ENCODE results near the gene PNPLA5.

The PNPLA5 gene

GRCh38 chr22:43901976-43902643, 10.3 kb upstream of the PNPLA5 start:
- DNase-seq (ENCODE audit: low read depth) = no peak

- DNase-seq (ENCODE audit: low read depth) = no peak
These were observed 8.4 kb upstream of the PNPLA5 start for GRCh38 chr22:43900206-43900605.

- no peak for DNase-seq (ENCODE audit: low read depth)
These were observed 6.0 kb upstream of the PNPLA5 start for GRCh38 chr22:43897751-43898261.

GRCh38 chr22:43895986-43896645, 4.3 kb upstream of the PNPLA5 start:
- no peak for DNase-seq (ENCODE audit: low read depth)

GRCh38 chr22:43894122-43894521, 2.3 kb upstream of the PNPLA5 start:
- DNase-seq (ENCODE audit: low read depth) = no peak

- no peak for DNase-seq (ENCODE audit: low read depth)
These were observed 1.5 kb upstream of the PNPLA5 start for GRCh38 chr22:43893266-43893665.

GRCh38 chr22:43892183-43892894, 526 bp upstream of the PNPLA5 start:
- no peak for DNase-seq (ENCODE audit: low read depth)

- DNase-seq (ENCODE audit: low read depth) = no peak
These were observed 897 bp downstream of the PNPLA5 start for GRCh38 chr22:43890901-43891331.

GRCh38 chr22:43889860-43890253, 2.0 kb downstream of the PNPLA5 start:
- DNase-seq (ENCODE audit: low read depth) = no peak

- DNase-seq (ENCODE audit: low read depth) = no peak
These were observed 2.5 kb downstream of the PNPLA5 start for GRCh38 chr22:43889201-43889859.

GRCh38 chr22:43888740-43889139, 3.1 kb downstream of the PNPLA5 start:
- no peak for DNase-seq (ENCODE audit: low read depth)

- no peak for DNase-seq (ENCODE audit: low read depth)
These were observed 4.4 kb downstream of the PNPLA5 start for GRCh38 chr22:43887391-43887790.

GRCh38 chr22:43886231-43886630, 5.6 kb downstream of the PNPLA5 start:
- no peak for DNase-seq (ENCODE audit: low read depth)

GRCh38 chr22:43885786-43886185, 6.0 kb downstream of the PNPLA5 start:
- DNase-seq (ENCODE audit: low read depth) = no peak

- no peak for DNase-seq (ENCODE audit: low read depth)
These were observed 6.5 kb downstream of the PNPLA5 start for GRCh38 chr22:43885319-43885671.

GRCh38 chr22:43884600-43885318, 7.1 kb downstream of the PNPLA5 start:
- peak; percentile 35 for DNase-seq (ENCODE audit: low read depth)

GRCh38 chr22:43883719-43884415, 7.9 kb downstream of the PNPLA5 start:
- DNase-seq (ENCODE audit: low read depth) = no peak

GRCh38 chr22:43883012-43883661, 8.7 kb downstream of the PNPLA5 start:
- no peak for DNase-seq (ENCODE audit: low read depth)

- DNase-seq (ENCODE audit: low read depth) = no peak
These were observed 9.6 kb downstream of the PNPLA5 start for GRCh38 chr22:43882122-43882767.
